Stimulated activated CD4-positive, alpha-beta T cell treated with anti-CD3 and anti-CD28 coated beads, TNF-alpha, amount 100 ng/mL, for 24 hours (primary cell): ENCODE data around the gene SRRM5.
"Not testable (repeated sequence)": the region's sequence is repeated elsewhere in the genome, so short reads cannot be mapped to it uniquely, and the experiment has no call there.

ENCODE experiments used
- DNase-seq, 3 experiments: peaks; one replicate each; pipeline ENCODE4 v3.0.0-alpha.2; 2020; ENCODE audit warnings: low read depth in 3 of 3

The SRRM5 gene

DNA sequence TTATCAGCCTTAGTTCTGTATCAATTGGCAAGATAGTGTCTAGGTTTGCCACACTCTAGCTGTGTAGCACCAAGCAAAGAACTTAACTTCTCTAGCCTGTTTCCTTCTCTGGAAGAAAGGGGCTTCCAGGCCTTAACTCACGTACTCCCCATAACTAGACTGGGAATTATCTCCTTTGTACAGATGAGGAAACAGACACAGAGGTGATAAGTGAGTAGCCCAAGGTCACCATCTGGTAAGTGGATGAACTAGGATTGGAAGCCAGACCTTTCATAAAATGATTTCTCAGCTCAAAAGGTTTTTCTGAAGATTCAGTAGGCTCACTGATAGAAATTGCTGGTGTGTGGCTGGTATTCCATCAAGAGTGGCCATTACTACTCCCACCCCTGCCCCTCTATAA lies 4.4 kb downstream of the SRRM5 start:
- no peak for DNase-seq

DNA sequence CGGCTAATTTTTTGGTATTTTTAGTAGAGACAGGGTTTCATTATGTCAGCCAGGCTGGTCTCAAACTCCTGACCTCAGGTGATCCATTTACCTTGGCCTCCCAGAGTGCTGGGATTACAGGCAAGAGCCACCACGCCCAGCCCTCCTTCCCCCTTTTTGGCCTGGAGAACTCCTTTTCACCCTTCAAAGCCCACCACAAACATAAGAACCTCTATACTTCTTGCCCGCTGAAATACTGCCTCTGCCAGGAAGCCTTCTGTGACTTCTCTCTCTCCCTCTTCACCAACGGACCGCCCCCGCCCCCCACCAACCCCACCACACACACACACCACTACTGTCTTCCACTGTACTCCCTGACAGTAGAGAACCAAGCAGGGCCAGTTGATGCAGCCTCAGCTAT lies 5.1 kb downstream of the SRRM5 start:
- DNase-seq, result no peak

DNA sequence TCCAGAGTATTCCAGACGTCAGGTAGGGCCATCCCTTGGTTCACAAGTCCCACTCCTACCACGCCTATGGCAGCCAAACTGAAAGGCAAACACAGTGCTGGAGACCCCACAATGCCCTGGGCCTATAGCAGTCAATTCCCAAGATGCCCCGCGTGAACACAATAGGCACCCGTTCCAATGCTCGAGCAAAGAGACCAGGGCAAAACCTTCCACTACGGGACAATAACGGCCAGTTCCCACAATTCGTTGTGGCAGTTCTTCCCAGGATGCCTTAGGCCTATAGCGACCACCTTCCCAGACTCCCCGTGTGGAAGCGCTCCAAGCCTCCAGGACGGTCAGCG lies 7.0 kb downstream of the SRRM5 start:
- DNase-seq, result peak in 2 of 3 experiments; percentile 27 to 49

DNA sequence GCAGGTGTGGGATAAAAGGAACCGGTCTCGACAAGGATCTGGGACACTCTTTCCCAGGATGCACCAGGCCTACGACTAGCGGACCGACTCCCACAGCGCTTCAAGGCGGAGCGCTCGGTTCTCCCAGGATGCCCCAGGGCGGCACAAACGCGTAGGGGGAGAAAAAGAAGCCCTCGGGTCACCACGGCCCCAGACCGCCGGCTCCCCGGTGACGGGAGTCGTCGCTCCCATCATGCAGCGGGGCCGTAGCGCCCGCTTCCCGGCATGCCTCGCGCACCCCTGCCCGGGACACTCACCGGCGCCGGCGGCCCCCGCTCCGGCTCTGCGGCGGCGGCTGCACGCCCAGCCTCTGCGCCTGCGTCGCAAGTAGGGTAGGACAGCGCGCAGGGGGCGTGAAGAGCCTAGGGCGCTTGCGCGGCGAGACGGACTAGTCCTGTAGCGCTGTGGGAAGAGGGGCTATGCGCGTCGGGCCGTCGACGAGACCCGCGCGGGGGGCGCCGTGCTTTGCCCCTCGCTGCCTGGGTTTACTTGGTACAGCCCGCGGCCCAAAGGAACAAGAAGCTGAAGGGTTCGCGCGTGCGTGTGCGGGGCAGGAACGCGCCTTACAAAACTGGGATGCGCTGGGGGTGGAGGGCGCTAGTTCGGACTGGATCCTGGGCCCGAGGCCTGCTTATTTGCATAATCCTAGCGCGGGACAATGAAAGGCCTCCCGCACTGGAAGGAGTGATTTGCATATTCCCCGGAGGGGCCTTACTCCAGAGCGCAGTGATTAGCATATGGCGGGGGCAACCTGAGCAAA lies 7.6 kb downstream of the SRRM5 start, which contains the start of gene ZNF428:
Gene ZNF428 (minus strand): TSS at position 368 of the 799 bp plus-strand sequence. CDS start 5,325 bp downstream, outside the sequence.
- peak; percentile 77 to 85 (median 79) for DNase-seq

DNA sequence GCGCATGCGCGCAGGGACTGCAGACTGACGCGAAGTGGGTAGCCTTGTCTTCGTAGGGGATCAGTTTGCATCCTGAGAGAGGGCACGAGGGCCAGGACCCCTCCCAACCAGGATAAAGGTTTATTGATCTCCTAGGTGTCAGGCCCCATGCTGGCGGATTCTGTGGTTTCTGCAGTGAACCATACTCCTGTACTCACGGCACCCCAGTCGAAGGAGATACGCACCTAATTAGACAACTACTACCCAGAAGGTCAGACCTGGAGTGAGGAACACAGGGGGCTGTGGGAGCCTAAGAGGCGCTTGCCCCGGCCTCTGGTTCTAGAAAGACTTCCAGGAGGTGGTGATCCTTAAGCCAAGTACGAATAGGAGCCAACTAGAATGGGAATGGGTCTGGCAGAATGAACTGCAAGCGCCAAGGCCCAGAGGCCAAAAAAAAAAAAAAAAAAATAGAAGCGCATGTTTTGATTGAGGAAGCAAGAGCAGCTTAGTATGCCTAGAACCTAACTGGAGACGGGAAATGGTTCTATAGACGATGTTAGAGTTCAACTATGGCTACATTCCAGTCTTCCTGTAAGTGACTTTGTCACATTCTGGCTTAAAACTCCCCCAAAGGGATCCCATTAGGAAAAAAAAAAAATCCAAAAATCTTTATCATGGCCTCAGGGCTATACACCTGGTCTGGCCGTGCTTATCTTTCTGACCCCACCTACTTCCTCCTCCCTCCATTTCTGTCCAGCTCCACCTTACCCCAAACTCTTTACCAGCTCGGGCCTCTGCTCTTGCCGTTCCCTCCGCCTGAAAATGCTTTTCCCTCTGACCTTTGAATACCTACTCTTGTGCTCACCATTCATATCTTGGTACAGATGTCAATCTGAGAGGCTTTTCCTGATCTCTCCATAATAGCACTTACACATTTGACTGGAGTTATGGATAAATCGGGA lies 8.4 kb downstream of the SRRM5 start:
- peak in 1 of 3 experiments; percentile 87 for DNase-seq

DNA sequence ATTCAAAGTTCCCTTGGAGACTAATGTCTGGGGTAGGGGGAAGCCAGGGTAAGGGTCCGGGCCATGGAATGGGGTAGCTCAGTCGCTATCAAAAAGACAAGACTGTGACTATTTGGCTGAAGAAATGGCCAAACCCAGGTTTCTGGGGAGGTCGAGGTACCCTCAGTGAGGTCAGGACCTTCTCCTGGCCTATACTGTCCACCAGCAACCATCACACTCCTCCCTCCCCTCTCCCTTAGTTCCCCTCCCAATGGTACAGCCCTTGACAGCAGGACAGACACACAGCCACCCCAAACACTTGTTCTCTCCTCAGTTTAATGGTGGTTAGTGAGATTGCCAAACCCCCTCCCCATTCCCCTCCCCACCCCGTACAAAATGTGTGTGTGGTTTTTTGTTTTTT lies 10.2 kb downstream of the SRRM5 start:
- no peak for DNase-seq

DNA sequence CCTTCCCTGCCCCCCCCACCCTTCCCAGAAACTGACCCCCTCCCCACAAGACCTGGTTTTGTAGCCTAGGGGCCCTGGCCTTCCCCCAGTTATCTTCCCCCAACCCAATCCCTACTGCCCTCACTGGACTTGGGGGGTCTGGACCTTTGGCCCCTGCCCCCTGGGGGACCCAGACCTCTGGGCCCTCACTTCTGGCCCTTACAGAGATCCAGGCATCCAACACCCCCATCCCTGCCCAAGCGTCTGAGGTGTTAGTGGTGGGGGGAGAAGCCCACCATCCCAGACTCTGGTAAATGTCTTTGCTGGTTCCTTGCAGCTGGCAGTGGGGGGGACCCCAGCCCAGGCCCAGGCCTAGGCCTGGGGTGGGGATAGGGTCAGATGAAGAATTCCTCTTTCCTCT lies 11.1 kb downstream of the SRRM5 start:
- no peak for DNase-seq

DNA sequence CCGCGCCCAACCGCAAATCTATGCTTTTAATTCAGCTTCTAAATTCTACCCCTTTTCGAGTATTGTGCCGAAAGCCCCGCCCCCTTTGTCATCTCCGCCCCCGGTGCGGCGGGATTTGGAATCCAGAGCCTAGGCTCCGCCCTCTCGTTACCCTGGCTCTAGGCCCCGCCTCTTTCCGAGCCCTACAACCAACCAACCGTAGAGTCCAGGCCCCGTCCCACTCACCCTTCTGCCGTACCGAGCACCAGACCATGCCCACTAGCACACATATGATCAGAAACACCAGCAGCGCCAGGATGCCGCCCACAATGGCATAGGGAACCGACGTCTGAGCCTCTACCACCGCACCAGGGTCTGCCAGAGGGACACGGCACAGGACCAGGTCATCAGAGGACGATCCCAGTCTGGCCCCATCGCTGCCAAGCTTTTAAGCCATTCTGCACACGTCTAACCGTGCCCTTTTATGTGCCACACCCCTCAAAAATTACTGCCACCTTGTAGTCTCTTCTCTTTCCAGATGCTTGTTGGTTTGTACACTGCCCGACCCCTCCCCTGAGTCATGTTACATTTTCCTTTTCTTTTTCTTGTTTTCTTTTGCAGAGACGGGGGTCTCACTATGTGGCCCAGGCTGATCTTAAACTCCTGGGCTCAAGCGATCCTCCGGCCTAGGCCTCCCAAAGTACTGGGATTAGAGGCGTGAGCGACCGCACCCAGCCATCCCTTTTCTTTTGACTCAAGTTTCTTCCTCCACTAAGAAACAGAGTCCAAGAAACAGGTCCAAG lies 12.2 kb downstream of the SRRM5 start:
- DNase-seq, result peak in 1 of 3 experiments; percentile 23

DNA sequence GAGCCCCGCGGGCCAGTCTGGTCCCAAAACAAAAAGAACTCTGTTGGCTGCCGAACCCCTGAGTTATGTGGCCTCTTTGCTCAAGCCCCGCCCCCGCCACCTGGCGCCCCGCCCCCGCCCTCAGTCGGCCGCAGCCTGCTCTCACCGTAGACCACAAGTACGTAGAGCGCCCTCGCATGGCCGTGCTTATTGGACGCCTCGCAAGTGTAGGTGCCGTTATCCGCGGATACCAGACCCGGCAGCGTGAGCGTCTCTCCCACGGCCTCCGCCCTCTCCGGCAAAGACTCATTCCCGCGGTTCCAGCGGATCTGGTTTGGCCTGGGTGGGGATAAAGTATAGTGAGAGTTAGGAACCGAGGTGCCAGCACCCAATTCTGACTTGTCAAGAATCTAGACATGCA lies 13.0 kb downstream of the SRRM5 start:
- peak; percentile 66 to 90 (median 67) for DNase-seq

DNA sequence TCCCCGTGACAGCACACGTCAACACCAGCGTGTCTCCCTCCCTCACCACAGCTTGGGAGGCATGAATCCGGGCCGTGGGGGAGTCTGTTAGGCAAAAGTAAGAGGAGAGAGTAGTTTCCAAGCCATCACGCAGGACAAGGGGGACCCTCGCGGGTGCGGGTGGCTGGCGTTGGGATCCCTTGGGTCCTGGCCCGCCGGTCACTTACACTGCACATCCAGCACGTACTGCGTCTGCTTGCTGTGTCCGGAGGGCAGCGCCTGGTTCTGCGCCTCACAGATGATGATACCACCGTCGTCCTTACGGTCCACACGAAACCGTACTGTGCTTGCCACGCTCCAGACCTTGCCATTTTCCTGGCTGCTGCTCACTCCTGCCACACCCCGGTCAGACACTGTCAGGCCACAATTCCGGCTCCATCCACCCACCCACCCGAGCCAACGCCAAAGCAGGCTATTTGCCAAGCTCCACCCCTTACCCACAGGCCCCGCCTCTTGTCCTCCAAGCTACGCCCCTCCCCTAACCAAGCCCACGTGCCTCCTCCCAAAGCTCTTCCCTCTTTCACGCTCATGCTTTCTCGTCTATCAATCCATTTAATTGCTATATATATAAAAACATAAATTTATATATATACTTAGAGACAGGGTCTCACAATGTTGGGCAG lies 14.2 kb downstream of the SRRM5 start:
- peak in 1 of 3 experiments; percentile 15 for DNase-seq

DNA sequence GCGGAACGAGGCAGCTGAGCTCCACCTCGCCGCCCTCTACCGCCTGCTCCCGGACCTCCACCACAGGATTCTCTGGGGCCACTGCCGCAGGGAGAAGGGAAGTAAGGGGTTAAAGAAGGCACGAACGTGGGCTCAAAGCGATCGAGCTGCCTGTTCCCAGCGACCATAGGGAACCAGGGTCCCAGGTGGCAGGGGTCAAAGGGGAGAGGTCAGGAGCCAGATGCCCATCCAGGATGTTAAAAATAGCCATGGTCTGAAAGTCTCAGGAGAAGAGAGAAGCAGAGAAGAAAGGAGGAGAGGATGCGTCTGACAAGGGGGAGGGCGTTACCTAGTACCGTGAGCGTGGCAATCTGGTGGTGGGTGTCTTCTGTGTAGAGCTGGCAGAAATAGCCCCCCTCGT lies 14.9 kb downstream of the SRRM5 start:
- no peak for DNase-seq

DNA sequence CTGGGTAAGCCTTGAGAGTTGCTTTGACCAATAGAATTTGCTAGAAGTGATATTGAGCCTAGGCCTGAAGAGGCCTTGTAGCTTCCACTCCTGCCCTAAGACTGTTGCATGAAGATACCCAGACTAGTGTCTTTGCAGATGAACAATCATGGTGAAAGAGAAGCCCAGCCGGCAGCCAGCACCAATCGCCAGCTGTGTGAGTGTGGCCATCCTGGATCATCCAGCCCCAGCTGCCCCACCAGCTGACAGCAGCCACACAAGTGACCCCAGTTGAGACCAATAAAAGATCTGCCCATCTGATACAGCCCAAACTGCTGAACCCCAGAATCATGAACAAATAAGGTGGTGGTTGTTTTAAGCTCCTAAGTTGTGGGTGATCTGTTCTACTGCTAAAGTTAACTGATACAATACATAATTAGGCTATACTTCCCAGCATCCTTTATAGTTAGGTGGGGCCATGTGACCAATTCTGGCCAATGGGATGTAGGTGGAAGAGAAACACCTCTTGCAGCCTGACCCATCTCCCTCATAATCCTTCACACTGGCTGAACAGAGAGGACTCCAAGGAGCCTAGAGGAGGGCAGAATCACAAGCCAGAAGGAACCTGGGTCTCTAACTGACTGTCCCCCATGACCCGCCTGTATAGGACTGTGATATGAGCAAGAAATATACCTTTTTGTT lies 16.9 kb downstream of the SRRM5 start:
- DNase-seq, result no peak

DNA sequence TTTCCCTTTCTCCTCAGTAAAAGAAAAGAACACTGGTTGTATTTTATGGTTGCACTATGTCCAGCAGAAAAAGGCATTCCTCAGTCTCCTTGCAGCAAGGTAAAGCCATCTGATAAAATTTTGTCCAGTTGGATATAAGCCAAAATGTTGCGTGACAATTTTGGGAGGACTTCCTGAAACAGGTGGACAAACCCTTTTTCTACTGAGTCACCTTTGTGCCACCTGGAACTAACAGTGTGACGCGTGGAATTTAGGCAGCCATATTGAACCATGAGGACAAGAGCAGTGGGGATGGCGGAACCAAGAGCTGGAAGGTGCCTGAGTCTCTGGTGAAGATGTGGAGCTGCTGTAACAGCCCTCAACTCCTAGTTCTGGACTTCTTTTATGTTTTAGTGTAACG lies 19.6 kb downstream of the SRRM5 start:
- DNase-seq, result no peak

DNA sequence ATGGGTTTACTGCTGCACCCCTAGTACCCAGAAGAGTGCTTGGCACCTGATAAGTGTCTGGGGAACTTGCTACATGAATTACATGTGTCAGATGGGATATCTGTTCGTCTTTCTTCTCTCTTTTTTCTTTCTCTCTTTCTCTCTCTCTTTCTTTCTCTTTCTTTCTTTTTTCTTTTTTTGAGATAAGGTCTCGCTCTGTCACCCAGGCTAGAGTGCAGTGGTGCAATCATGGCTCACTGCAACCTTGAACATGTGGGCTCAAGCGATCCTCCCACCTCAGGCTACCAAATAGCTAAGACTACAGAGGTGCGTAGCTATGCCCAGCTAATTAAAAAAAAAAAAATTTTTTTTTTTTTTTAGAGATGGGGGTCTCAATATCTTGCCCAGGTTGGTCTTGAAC lies 21.6 kb downstream of the SRRM5 start:
- DNase-seq, result no peak

DNA sequence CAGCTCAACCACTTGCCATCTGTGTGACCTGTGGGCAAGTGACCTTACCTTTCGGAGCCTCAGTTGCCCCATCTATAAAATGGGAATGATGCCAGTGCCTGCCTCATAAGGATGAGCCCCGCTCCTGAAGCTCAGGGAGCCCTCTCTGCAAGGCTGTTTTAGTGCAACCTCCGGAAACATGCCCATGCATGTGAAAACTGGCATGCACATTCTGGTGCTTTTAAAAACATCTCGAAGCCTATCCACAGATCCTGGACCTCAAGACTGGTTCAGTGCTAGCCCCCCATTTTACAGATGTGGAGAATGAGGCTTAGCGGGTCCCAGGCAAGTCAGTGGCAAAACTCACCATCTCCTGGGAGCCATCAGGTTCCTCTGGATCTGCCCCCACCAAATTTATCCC lies 22.2 kb downstream of the SRRM5 start:
- no peak for DNase-seq

DNA sequence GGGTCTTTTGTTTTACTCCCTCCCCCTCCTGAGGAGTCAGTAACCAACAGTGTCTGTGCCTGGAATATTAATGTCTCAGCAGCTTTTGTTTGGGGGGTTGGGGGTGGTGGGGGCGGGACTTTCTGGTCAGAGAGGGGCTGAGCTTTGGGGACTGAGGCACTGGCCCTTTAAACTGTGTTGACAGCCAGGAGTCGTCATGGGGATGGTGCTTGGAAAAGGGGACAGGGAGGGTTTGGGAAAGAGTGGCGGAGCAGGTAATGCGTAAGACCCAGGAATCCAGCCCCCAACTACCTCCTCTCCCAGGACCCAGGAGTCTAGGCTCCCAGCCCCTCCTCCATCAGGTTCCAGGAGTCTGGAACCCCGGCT lies 22.6 kb downstream of the SRRM5 start:
- DNase-seq, result no peak

DNA sequence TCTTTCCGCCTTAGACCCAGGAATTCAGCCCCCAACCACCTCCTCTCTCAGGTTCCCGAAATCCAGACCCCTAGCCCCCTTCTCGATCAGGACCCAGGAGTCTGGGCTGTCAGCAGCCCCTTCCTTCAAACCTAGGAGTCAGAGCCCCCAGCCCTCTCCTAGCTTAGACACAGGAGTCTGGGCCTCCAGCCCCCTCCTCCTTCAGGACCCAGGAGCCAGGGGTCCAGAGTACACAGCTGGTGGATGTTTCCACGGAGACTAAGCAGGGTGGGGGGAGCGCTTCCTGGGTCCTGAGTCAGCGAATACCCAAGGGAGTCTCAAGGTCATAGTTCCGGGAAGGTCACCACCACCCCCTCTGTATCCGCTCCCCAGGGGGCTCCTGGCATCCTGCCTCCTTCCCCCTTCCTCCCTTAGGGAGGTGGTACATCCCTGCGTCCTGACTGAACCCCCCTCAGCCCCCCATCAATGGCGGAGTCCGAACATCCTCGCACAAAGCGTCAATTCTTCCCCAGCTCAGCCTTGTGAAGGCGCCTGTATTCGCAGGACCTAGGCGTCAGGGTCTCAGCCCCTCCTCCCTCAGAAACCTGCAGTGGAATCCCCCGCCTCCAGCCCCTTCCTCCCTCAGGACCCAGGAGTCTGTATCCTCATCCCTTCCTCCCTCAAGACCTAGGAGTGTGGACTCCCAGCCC lies 23.1 kb downstream of the SRRM5 start:
- no peak for DNase-seq

DNA sequence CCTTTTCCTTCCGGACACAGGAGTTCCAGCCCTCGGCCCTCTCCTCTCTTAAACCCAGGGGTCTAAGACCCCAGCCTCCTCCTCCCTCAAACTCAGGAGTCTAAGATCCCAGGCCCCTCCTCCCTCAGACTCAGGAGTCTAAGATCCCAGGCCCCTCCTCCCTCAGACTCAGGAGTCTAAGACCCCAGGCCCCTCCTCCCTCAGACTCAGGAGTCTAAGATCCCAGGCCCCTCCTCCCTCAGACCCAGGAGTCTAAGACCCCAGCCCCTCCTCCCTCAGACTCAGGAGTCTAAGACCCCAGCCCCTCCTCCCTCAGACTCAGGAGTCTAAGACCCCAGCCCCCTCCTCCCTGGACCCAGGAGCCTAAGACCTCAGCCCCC lies 23.7 kb downstream of the SRRM5 start:
- not testable (repeated sequence) for DNase-seq

DNA sequence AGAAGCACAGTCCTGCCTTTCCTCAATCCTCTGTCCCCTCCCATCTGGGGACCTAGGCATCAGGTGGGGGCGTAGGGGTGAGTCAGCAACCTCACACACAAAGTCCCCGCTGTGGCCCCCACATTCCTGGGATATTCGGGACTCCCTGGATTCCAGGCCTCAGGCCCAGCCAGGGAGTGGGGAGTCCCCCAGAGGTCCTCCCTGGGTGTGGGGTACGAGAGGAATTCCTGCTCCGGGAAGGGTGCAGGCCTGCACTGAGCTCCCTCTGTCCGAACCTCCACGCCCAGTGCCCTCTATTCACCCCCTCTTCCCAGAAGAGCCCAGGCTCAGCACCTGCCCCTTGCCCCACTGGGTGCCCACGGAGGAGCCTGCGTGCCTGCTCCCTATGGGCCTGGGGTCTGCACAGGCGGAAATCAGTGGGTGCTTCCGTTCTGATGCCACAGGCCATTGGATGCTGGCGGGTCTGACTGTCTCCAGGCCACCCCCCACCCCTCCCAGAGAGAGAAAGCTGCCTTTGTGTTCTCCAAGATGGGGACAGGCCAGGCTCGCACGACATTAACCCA lies 24.3 kb downstream of the SRRM5 start:
- DNase-seq, result no peak
